KMS-11 (cell line): ENCODE results near the gene FANCG.

Source experiments
- H2AFZ ChIP-seq: fragments of 200-600 bp; sonication (generic); 2 replicates; pipeline ENCODE4 v1.6.1; 2016; ENCODE audit warnings: antibody characterized with exemption, mixed run types, low read depth
- H3K27ac ChIP-seq: fragments of 200-600 bp; sonication (generic); 2 replicates; pipeline ENCODE4 v1.6.1; 2016; ENCODE audit warnings: mild to moderate bottlenecking, mixed run types
- H3K27me3 ChIP-seq: fragments of 200-600 bp; sonication (generic); 2 replicates; pipeline ENCODE4 v1.6.1; 2017; ENCODE audit warnings: mild to moderate bottlenecking, low read depth, mixed run types, moderate library complexity; ENCODE audit not compliant: insufficient read depth
- H3K36me3 ChIP-seq: fragments of 200-600 bp; sonication (generic); 2 replicates; pipeline ENCODE4 v1.6.1; 2017; ENCODE audit warnings: mild to moderate bottlenecking, mixed run types; ENCODE audit not compliant: insufficient read depth
- H3K4me1 ChIP-seq: fragments of 200-600 bp; sonication (generic); 2 replicates; pipeline ENCODE4 v1.6.1; 2016; ENCODE audit warnings: mild to moderate bottlenecking, low read depth, mixed run types; ENCODE audit not compliant: poor library complexity, severe bottlenecking
- H3K4me2 ChIP-seq: fragments of 200-600 bp; sonication (generic); 2 replicates; pipeline ENCODE4 v1.7.0; 2016; ENCODE audit warnings: mild to moderate bottlenecking, mixed run types
- H3K4me3 ChIP-seq: fragments of 200-600 bp; sonication (generic); IDR thresholded peaks from 2 replicates; pipeline ENCODE4 v1.6.1; 2017; ENCODE audit warnings: low read depth, low read length, mixed read lengths; ENCODE audit not compliant: insufficient read depth
- H3K79me2 ChIP-seq: fragments of 200-600 bp; sonication (generic); 2 replicates; pipeline ENCODE4 v1.6.1; 2016; ENCODE audit warnings: low read depth, mixed run types; ENCODE audit not compliant: insufficient read depth
- H3K9ac ChIP-seq: fragments of 200-600 bp; sonication (generic); 2 replicates; pipeline ENCODE4 v1.6.1; 2016; ENCODE audit warnings: mild to moderate bottlenecking, mixed run types
- H4K20me1 ChIP-seq: fragments of 200-600 bp; sonication (generic); 2 replicates; pipeline ENCODE4 v1.6.1; 2016; ENCODE audit warnings: mild to moderate bottlenecking, mixed run types; ENCODE audit not compliant: insufficient read depth
- TF ChIP-seq, protein P1 (sequence below): fragments of 200-600 bp; sonication (generic); conservative IDR thresholded peaks from 2 replicates; pipeline ENCODE4 v1.6.1; 2017; ENCODE audit warnings: low read depth, mild to moderate bottlenecking, antibody characterized with exemption, low read length, moderate library complexity, mixed read lengths

FANCG gene

DNA sequence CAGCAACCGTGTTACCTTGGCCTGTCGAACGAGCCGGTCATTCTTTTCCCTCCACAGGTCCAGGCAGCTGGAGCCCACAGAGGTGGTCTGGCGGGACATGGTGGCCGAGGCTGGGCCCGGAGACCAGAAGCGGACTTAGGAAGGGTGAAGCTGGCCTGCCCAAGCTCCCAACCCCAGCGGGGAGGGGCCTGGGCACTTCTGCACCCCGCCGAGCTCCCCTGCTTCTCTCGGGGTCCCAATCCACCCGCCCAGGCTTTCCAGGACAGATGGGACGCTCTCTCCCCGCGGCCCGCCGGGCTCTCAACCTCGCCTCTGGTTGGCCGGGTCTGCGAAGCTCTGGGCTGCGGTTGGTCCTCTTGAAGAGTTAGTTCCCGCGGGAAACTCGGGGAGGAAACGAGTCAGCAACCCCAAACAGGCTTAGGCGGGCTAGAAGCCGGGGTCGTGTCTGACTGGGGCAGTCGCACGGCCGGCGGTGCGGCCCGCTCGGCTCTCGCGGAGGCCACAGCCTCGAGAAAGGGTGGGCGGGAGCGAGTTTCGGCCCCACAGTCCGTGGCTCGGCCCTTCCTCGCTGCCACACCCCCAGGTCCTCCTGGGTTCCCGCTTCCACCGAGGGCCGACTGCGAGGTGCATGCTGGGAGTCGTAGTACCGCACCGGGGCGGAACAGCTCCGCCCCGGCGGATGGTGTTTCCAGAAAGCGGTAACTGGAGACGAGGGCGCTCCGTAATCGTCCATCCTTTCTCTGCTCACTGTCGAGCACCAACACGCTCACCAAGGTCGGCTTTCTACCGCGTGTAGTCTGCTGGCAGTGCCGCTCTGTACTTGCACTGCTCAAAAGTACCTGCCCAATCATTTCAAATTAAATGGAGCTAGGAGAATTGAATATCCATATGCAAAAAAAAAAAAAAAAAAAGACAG lies at the start of gene FANCG:
FANCG (minus strand) TSS at position 517 of the 916 bp plus-strand sequence; CDS start at position 99, 418 bp downstream.
- H3K27ac ChIP-seq, result peak within 1 kb of the TSS; percentile 53
- H3K4me2 ChIP-seq, result peak within 1 kb of the TSS; percentile 95
- H3K27me3 ChIP-seq, result no peaks in the 10 kb centered on the region
- H4K20me1 ChIP-seq, result no peaks in the 10 kb centered on the region
- TF ChIP-seq, protein P1, sequence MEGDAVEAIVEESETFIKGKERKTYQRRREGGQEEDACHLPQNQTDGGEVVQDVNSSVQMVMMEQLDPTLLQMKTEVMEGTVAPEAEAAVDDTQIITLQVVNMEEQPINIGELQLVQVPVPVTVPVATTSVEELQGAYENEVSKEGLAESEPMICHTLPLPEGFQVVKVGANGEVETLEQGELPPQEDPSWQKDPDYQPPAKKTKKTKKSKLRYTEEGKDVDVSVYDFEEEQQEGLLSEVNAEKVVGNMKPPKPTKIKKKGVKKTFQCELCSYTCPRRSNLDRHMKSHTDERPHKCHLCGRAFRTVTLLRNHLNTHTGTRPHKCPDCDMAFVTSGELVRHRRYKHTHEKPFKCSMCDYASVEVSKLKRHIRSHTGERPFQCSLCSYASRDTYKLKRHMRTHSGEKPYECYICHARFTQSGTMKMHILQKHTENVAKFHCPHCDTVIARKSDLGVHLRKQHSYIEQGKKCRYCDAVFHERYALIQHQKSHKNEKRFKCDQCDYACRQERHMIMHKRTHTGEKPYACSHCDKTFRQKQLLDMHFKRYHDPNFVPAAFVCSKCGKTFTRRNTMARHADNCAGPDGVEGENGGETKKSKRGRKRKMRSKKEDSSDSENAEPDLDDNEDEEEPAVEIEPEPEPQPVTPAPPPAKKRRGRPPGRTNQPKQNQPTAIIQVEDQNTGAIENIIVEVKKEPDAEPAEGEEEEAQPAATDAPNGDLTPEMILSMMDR, result no peak
- no peaks in the 10 kb centered on the region; the same call in 1 of the 2 replicates for H3K36me3 ChIP-seq
- H3K4me3 ChIP-seq, result no peak within 1 kb of the TSS
- H3K79me2 ChIP-seq, result peaks cover 28% of the 10 kb centered on the region; the same call in 1 of the 2 replicates
- peaks cover 8% of the 10 kb centered on the region for H3K4me1 ChIP-seq
- H3K9ac ChIP-seq, result peak within 1 kb of the TSS; percentile 64; the same call in 1 of the 2 replicates
- peak within 1 kb of the TSS; percentile 92 for H2AFZ ChIP-seq

DNA sequence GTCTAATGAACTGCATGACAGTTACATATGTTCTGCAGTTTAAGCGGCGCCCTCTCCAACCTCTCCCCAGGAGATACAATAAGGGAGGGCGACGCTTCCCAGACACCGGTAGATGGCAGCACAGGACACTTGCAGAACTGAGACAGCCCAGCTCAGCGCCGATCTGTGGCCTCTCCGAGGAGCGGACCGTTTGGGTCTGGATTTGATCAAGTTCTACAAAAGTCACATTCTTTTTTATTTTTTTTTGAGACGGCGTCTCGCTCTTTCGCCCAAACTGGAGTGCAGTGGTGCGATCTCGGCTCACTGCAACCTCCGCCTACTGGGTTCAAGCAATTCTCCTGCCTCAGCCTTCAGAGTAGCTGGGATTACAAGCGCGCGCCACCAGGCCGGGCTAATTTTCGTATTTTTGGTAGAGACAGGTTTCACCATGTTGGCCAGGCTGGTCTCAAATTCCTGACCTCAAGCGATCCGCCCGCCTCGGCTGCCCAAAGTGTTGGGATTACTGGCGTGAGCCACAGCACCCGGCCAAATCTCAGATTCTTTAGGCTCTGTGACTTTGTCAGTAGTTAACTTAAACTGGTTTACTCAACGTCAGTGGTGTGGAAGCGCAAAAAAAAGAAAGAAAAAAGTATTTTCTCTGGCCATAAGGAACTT lies 37.3 kb upstream of the FANCG start:
- H3K4me1 ChIP-seq, result peaks cover 37% of the 10 kb centered on the region
- no peak overlapping the region for H3K4me3 ChIP-seq
- no peaks in the 10 kb centered on the region for H3K36me3 ChIP-seq
- no peaks in the 10 kb centered on the region for H3K79me2 ChIP-seq
- no peak overlapping the region; the same call in 1 of the 2 replicates for H3K9ac ChIP-seq
- peak overlapping the region; percentile 53; the same call in 1 of the 2 replicates for H3K27ac ChIP-seq
- no peaks in the 10 kb centered on the region for H4K20me1 ChIP-seq
- TF ChIP-seq, protein P1, result peak; percentile 86
- no peaks in the 10 kb centered on the region for H3K27me3 ChIP-seq
- peak overlapping the region; percentile 94 for H2AFZ ChIP-seq
- H3K4me2 ChIP-seq, result peak overlapping the region; percentile 96

DNA sequence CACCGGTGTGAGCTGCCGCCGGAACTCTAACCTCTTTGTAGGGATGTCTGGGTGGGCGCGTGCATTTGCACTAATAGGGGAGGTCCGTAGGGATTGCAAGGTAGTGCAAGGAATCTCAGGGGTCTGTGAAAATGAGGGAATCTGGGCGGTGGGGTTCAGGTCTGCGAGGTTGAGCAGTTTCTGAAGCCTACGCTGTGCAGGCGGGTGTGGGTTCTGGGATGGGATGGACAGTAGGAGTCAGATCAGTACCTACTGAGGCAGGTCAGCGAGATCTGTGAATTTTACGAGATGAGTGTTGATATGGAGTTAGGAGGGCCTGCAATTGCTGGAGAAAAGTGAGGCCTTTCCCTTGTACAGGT lies 36.8 kb upstream of the FANCG start:
- Histone ChIP-seq H3K9ac (peak overlapping the region; percentile 21; the same call in 1 of the 2 replicates), H3K79me2 (no peaks in the 10 kb centered on the region)

More for the DNA sequence above, 36.8 kb upstream of the FANCG start:
- Histone ChIP-seq H3K4me2 (peak overlapping the region; percentile 96), H3K27ac (peak overlapping the region; percentile 53; the same call in 1 of the 2 replicates), H3K4me3 (no peak overlapping the region), H3K36me3 (no peaks in the 10 kb centered on the region), H2AFZ (peak overlapping the region; percentile 94), H4K20me1 (no peaks in the 10 kb centered on the region), H3K27me3 (no peaks in the 10 kb centered on the region), H3K4me1 (peaks cover 40% of the 10 kb centered on the region)
- TF ChIP-seq, protein P1, result no peak
